IMR-90 (cell line): ENCODE results near the gene WAS.

ENCODE experiments used
- CTCF ChIP-seq: conservative IDR thresholded peaks from 2 replicates; pipeline ENCODE4 v1.5.1; 2012; ENCODE audit warnings: mild to moderate bottlenecking, low read depth, low read length, improper control_type of control experiment
- RFX5 ChIP-seq: IDR thresholded peaks from 2 replicates; pipeline ENCODE4 v1.8.0; 2012; ENCODE audit warnings: low read depth, mild to moderate bottlenecking, low read length, moderate library complexity
- USF2 ChIP-seq: fragments of 150-350 bp; IDR thresholded peaks from 2 replicates; pipeline ENCODE4 v1.6.1; 2017; ENCODE audit warnings: mild to moderate bottlenecking, antibody characterized with exemption, low read length, low read depth

GRCh38 chrX:48665991-48666390, 17.6 kb upstream of the WAS start:
- no peak for TF ChIP-seq CTCF
- no peak for TF ChIP-seq USF2
- no peak for TF ChIP-seq RFX5
